GM12878 (cell line): ENCODE measurements around the gene CLASP1.

ENCODE experiments used
- CREM ChIP-seq: IDR thresholded peaks from 2 replicates; pipeline ENCODE4 v1.6.1; 2014; ENCODE audit warnings: antibody characterized with exemption, low read depth
- CTCF ChIP-seq, 3 experiments: IDR thresholded peaks in 2 of 3; conservative IDR thresholded peaks in 1 of 3; 2 replicates each; pipeline ENCODE4 v1.5.1; 2011; ENCODE audit warnings: low read depth in 3 of 3, low read length in 3 of 3, mild to moderate bottlenecking in 3 of 3, control low read depth in 2 of 3, moderate library complexity in 2 of 3, inconsistent platforms in 1 of 3, mixed read lengths in 1 of 3; ENCODE audit not compliant: control insufficient read depth in 2 of 3, insufficient read depth in 1 of 3; ENCODE audit errors: extremely low read depth in 1 of 3
- EZH2 ChIP-seq: IDR thresholded peaks from 2 replicates; pipeline ENCODE4 v1.6.1; 2012; ENCODE audit warnings: low read depth, mild to moderate bottlenecking, control low read depth, inconsistent platforms, low read length, borderline replicate concordance; ENCODE audit not compliant: control insufficient read depth
- MEF2A ChIP-seq: IDR thresholded peaks from 2 replicates; pipeline ENCODE4 v1.6.1; 2011; ENCODE audit warnings: low read depth, mild to moderate bottlenecking, low read length, moderate library complexity; ENCODE audit not compliant: insufficient read depth
- POLR2AphosphoS5 ChIP-seq: IDR thresholded peaks from 2 replicates; pipeline ENCODE4 v1.6.1; 2011; ENCODE audit warnings: mild to moderate bottlenecking, low read length, inconsistent platforms
- RCOR1 ChIP-seq: conservative IDR thresholded peaks from 2 replicates; pipeline ENCODE4 v1.6.1; 2012; ENCODE audit warnings: low read depth, low read length, improper control_type of control experiment
- SKIL ChIP-seq: fragments of 450-650 bp; IDR thresholded peaks from 2 replicates; pipeline ENCODE4 v1.6.1; 2017; ENCODE audit warnings: mild to moderate bottlenecking, low read depth, inconsistent platforms; ENCODE audit not compliant: poor library complexity, severe bottlenecking
- YY1 ChIP-seq: IDR thresholded peaks from 2 replicates; pipeline ENCODE4 v1.6.1; 2011; ENCODE audit warnings: low read depth, mild to moderate bottlenecking, low read length
- ZNF207 ChIP-seq: fragments of 450-650 bp; IDR thresholded peaks from 2 replicates; pipeline ENCODE4 v1.6.1; 2014; ENCODE audit warnings: antibody characterized with exemption, mild to moderate bottlenecking, borderline replicate concordance
- ZNF274 ChIP-seq: IDR thresholded peaks from one replicate; pipeline ENCODE4 v1.8.0; 2011; ENCODE audit not compliant: insufficient read length, insufficient read depth

GRCh38 chr2:121387591-121388325 is 261.5 kb downstream of the CLASP1 start:
- TF ChIP-seq CREM (no peak), ZNF207 (no peak), EZH2 (no peak), RCOR1 (no peak), YY1 (no peak), POLR2AphosphoS5 (no peak), CTCF (IDR thresholded peaks at IDR 0.05 in 2 of 3, conservative IDR thresholded peaks at IDR 0.05 in 1 of 3; ENCODE audit: control insufficient read depth in 2 of 3, extremely low read depth in 1 of 3, insufficient read depth in 1 of 3, low read depth in 3 of 3, low read length in 3 of 3) (no peak), MEF2A (no peak), SKIL (no peak), ZNF274 (no peak)
